A549 treated with RU486 at 1 μM for 4 hours (cell line): ENCODE measurements around the gene AKNA. TPM values are rescaled to one million over a fixed set of nuclear protein-coding genes. Genes with fewer than 3 reads are reported as not detected.

Experiments
- total RNA-seq: library from RNA; stranded (reverse); fragments of 200-300 nt; extraction: Qiagen RNA extraction; gene quantifications from 5 replicates; pipeline ENCODE4 v1.2.3, GENCODE V29; 2022; ENCODE audit warnings: low read depth

AKNA gene
- 3.4 to 5.3 TPM (median 4.4 TPM) in 5 replicates for total RNA-seq

GRCh38 chr9:114387680-114388356, at the start of gene AKNA:
Gene AKNA, minus strand, starts transcription at chr9:114387982. Its CDS starts 6,649 bp downstream, at chr9:114381333.

GRCh38 chr9:114329625-114330022, 58.2 kb downstream of the AKNA start, which contains the start of gene ORM2:
Gene ORM2, plus strand, starts transcription at chr9:114329869. Its CDS starts 36 bp downstream, at chr9:114329905.

GRCh38 chr9:114322831-114323531, 64.8 kb downstream of the AKNA start, which contains the start of gene ORM1:
Gene ORM1, plus strand, starts transcription at chr9:114323098. Its CDS starts 36 bp downstream, at chr9:114323134.

Other genes with a start within 250 kb of the AKNA start
- 9.0 to 14.8 TPM (median 11.3 TPM) in 5 replicates for gene COL27A1, start 232.4 kb downstream of the AKNA start, total RNA-seq
- 0.35 TPM in 1 of 5 replicates, not detected in the others for gene ORM1, start 64.9 kb downstream of the AKNA start, total RNA-seq
- not detected in 5 replicates for gene ORM2, start 58.1 kb downstream of the AKNA start, total RNA-seq
- gene WHRN, start 117.5 kb upstream of the AKNA start, total RNA-seq, result 3.9 to 8.1 TPM (median 6.7 TPM) in 5 replicates
- 114 to 155 TPM (median 116 TPM) in 5 replicates for gene ATP6V1G1, start 199.8 kb upstream of the AKNA start, total RNA-seq
- gene TMEM268, start 223.3 kb upstream of the AKNA start, total RNA-seq, result 10.8 to 12.7 TPM (median 11.8 TPM) in 5 replicates